GM21723 (cell line): ENCODE results near the gene MAP3K14.
A peak's percentile ranks its signal among the peaks of the same experiment; 100 is the strongest.
"Not testable (repeated sequence)": the region's sequence is repeated elsewhere in the genome, so short reads cannot be mapped to it uniquely, and the experiment has no call there.

Experiments used
- ATAC-seq: cut with Tn5 transposase; IDR thresholded peaks from one replicate; pipeline ENCODE4 v1.9.1; 2021; ENCODE audit warnings: mild to moderate bottlenecking, moderate library complexity; ENCODE audit not compliant: unreplicated experiment

MAP3K14 gene

GRCh38 chr17:45261577-45262515, 55.0 kb downstream of the MAP3K14 start, which contains the start of gene SPATA32:
Gene SPATA32, minus strand, starts transcription at chr17:45262094. Its CDS starts 78 bp downstream, at chr17:45262016.
- ATAC-seq: peak; percentile 56

- ATAC-seq: no peak
Measured at GRCh38 chr17:45260204-45260783, 56.5 kb downstream of the MAP3K14 start.

- ATAC-seq: no peak
Measured at GRCh38 chr17:45258981-45259380, 57.8 kb downstream of the MAP3K14 start.

GRCh38 chr17:45257115-45257514, 59.7 kb downstream of the MAP3K14 start:
- no peak for ATAC-seq

GRCh38 chr17:45256114-45256966, 60.5 kb downstream of the MAP3K14 start:
- ATAC-seq: no peak

- no peak for ATAC-seq
Measured at GRCh38 chr17:45255358-45255757, 61.5 kb downstream of the MAP3K14 start.

- ATAC-seq: no peak
Measured at GRCh38 chr17:45253879-45254278, 62.9 kb downstream of the MAP3K14 start.

GRCh38 chr17:45253237-45253636, 63.6 kb downstream of the MAP3K14 start:
- ATAC-seq: not testable (repeated sequence)

- no peak for ATAC-seq
Measured at GRCh38 chr17:45251931-45252330, 64.9 kb downstream of the MAP3K14 start.

- peak; percentile 57 for ATAC-seq
Measured at GRCh38 chr17:45248132-45248957, 68.5 kb downstream of the MAP3K14 start.

- ATAC-seq: peak; percentile 77
Measured at GRCh38 chr17:45247429-45248131, 69.2 kb downstream of the MAP3K14 start.

- ATAC-seq: no peak
Measured at GRCh38 chr17:45246861-45247428, 69.9 kb downstream of the MAP3K14 start.

- no peak for ATAC-seq
Measured at GRCh38 chr17:45246338-45246737, 70.5 kb downstream of the MAP3K14 start.

- ATAC-seq: no peak
Measured at GRCh38 chr17:45244725-45245656, 71.8 kb downstream of the MAP3K14 start.

- ATAC-seq: no peak
Measured at GRCh38 chr17:45243750-45244149, 73.1 kb downstream of the MAP3K14 start.

GRCh38 chr17:45242029-45242414, 74.8 kb downstream of the MAP3K14 start:
- ATAC-seq: no peak

- ATAC-seq: no peak
Measured at GRCh38 chr17:45241328-45242028, 75.3 kb downstream of the MAP3K14 start.

- ATAC-seq: no peak
Measured at GRCh38 chr17:45240905-45241327, 75.9 kb downstream of the MAP3K14 start.
